ENCODE data around the gene TMEM184B. TPM values are rescaled to one million over a fixed set of nuclear protein-coding genes. Genes with fewer than 3 reads are reported as not detected.

TMEM184B gene
- total and polyA plus RNA-seq, 2 donors (not counting 1 experiment from before 2014, with no cell fraction given) = 9.9 to 24.7 TPM

GRCh38 chr22:38211556-38211955 lies 61.3 kb downstream of the TMEM184B start:
- CTCF ChIA-PET = interaction anchor here (0.7 kb wide), 1 partner anchor 140 kb away, joined by 3 read pairs; no protein-coding TSS in a partner anchor
- Histone ChIP-seq H3K79me2 (ENCODE audit: control insufficient read depth, insufficient read depth, low read length) (no peaks in the 10 kb centered on the region), H3K4me3 (ENCODE audit: control extremely low read depth in 1 of 5, extremely low read depth in 1 of 5, insufficient read depth in 1 of 5, low read depth in 2 of 5, low read length in 4 of 5) (no peak overlapping the region), H3K9ac (ENCODE audit: low read length) (no peak overlapping the region), H3K4me2 (replicated peaks; ENCODE audit: low read depth, low read length, poor library complexity, severe bottlenecking) (no peak overlapping the region), H2AFZ (ENCODE audit: insufficient read depth, low read depth, low read length, poor library complexity, severe bottlenecking) (no peak overlapping the region), H3K27ac (ENCODE audit: low read length in 2 of 2) (no peak overlapping the region), H3K4me1 (ENCODE audit: control insufficient read depth in 2 of 2, insufficient read depth in 2 of 2, low read length in 2 of 2) (peaks cover 5 to 18% of the 10 kb centered on the region in 2 donors), H4K20me1 (ENCODE audit: control insufficient read depth, insufficient read depth, low read length, poor library complexity, severe bottlenecking) (no peaks in the 10 kb centered on the region), H3K27me3 (replicated peaks in 1 of 4; ENCODE audit: control extremely low read depth in 1 of 4, control insufficient read depth in 3 of 4, insufficient read depth in 4 of 4, low read length in 3 of 4) (no peaks in the 10 kb centered on the region), H3K36me3 (replicated peaks in 1 of 2; ENCODE audit: control extremely low read depth in 1 of 2, control insufficient read depth in 1 of 2, extremely low read depth in 1 of 2, insufficient read depth in 2 of 2, low read length in 1 of 2) (no peaks in the 10 kb centered on the region), H3K9me3 (ENCODE audit: control extremely low read depth in 1 of 3, control insufficient read depth in 2 of 3, insufficient read depth in 1 of 3, low read length in 2 of 3) (peaks cover 0 to 11% (median 0%) of the 10 kb centered on the region in 3 donors)
- intact Hi-C loops (cut with micrococcal nuclease) = no loop called here
- TF ChIP-seq, protein P1, sequence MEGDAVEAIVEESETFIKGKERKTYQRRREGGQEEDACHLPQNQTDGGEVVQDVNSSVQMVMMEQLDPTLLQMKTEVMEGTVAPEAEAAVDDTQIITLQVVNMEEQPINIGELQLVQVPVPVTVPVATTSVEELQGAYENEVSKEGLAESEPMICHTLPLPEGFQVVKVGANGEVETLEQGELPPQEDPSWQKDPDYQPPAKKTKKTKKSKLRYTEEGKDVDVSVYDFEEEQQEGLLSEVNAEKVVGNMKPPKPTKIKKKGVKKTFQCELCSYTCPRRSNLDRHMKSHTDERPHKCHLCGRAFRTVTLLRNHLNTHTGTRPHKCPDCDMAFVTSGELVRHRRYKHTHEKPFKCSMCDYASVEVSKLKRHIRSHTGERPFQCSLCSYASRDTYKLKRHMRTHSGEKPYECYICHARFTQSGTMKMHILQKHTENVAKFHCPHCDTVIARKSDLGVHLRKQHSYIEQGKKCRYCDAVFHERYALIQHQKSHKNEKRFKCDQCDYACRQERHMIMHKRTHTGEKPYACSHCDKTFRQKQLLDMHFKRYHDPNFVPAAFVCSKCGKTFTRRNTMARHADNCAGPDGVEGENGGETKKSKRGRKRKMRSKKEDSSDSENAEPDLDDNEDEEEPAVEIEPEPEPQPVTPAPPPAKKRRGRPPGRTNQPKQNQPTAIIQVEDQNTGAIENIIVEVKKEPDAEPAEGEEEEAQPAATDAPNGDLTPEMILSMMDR (IDR thresholded peaks at IDR 0.05) = no peak
- no peak for TF ChIP-seq EZH2 (IDR thresholded peaks at IDR 0.05; ENCODE audit: borderline replicate concordance, insufficient read depth, low read depth, low read length, poor library complexity, severe bottlenecking)
- no peak overlapping the region for H3K27ac Mint-ChIP-seq
- POLR2A ChIA-PET = interaction anchor here (0.6 kb wide), 1 partner anchor 191 kb away, joined by 5 read pairs; no protein-coding TSS in a partner anchor
- H3K4me1 Mint-ChIP-seq = peaks cover 19% of the 10 kb centered on the region
- ATAC-seq (ENCODE audit: low read depth) (no peak), DNase-seq (no peak)
- H3K9me3 Mint-ChIP-seq (ENCODE audit: insufficient read depth) = no peaks in the 10 kb centered on the region
- H3K4me3 Mint-ChIP-seq = no peak overlapping the region
- no peaks in the 10 kb centered on the region for H3K27me3 Mint-ChIP-seq
- 93% methylated on average over 4 of the region's 7 CpGs for WGBS (ENCODE audit: insufficient coverage)

DNA sequence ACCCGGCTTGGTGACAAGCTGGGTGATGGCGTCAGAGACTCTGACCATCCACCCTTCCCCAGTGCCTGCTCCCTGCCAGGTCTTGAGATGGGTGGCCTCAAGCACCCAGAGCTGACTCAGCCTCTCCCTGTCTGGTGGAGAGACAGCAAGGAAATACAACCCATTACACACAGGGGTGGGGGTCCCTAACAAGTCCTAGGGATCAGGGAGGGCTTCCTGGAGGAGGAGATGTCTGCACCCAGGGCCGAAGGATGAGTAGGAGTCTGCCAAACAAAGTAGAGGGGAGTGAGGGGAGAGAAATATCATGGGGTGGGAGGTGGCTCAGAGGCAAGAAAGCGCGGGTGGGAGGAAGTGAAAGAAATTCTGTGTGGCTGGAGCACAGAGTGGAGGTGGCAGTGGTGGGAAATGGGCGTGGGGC lies 64.2 kb downstream of the TMEM184B start:
- H3K27ac ChIP-seq (ENCODE audit: low read length in 2 of 2) = no peak overlapping the region
- DNase-seq (no peak), ATAC-seq (ENCODE audit: low read depth) (no peak)
- H4K20me1 ChIP-seq (ENCODE audit: control insufficient read depth, insufficient read depth, low read length, poor library complexity, severe bottlenecking) = peaks cover 3% of the 10 kb centered on the region
- CTCF ChIA-PET = no interaction called here
- H3K4me3 Mint-ChIP-seq = no peak overlapping the region
- no peaks in the 10 kb centered on the region for H3K27me3 ChIP-seq (replicated peaks in 1 of 4; ENCODE audit: control extremely low read depth in 1 of 4, control insufficient read depth in 3 of 4, insufficient read depth in 4 of 4, low read length in 3 of 4)
- H3K9ac ChIP-seq (ENCODE audit: low read length) = no peak overlapping the region
- H3K4me2 ChIP-seq (replicated peaks; ENCODE audit: low read depth, low read length, poor library complexity, severe bottlenecking) = no peak overlapping the region
- H3K4me1 Mint-ChIP-seq = peaks cover 23% of the 10 kb centered on the region
- H3K36me3 ChIP-seq (replicated peaks in 1 of 2; ENCODE audit: control extremely low read depth in 1 of 2, control insufficient read depth in 1 of 2, extremely low read depth in 1 of 2, insufficient read depth in 2 of 2, low read length in 1 of 2) = no peaks in the 10 kb centered on the region
- H3K9me3 ChIP-seq (ENCODE audit: control extremely low read depth in 1 of 3, control insufficient read depth in 2 of 3, insufficient read depth in 1 of 3, low read length in 2 of 3) = peaks cover 0 to 5% (median 0%) of the 10 kb centered on the region in 3 donors
- H3K4me3 ChIP-seq (ENCODE audit: control extremely low read depth in 1 of 5, extremely low read depth in 1 of 5, insufficient read depth in 1 of 5, low read depth in 2 of 5, low read length in 4 of 5) = no peak overlapping the region
- no peaks in the 10 kb centered on the region for H3K9me3 Mint-ChIP-seq (ENCODE audit: insufficient read depth)
- intact Hi-C loops (cut with micrococcal nuclease) = no loop called here
- no peak overlapping the region for H3K27ac Mint-ChIP-seq
- WGBS (ENCODE audit: insufficient coverage) = 48% methylated on average over 5 of the region's 6 CpGs
- no peak for TF ChIP-seq EZH2 (IDR thresholded peaks at IDR 0.05; ENCODE audit: borderline replicate concordance, insufficient read depth, low read depth, low read length, poor library complexity, severe bottlenecking)
- TF ChIP-seq, protein P1 (IDR thresholded peaks at IDR 0.05) = no peak
- peaks cover 16 to 22% of the 10 kb centered on the region in 2 donors for H3K4me1 ChIP-seq (ENCODE audit: control insufficient read depth in 2 of 2, insufficient read depth in 2 of 2, low read length in 2 of 2)
- H3K27me3 Mint-ChIP-seq = no peaks in the 10 kb centered on the region
- POLR2A ChIA-PET = no interaction called here
- H3K79me2 ChIP-seq (ENCODE audit: control insufficient read depth, insufficient read depth, low read length) = no peaks in the 10 kb centered on the region
- no peak overlapping the region for H2AFZ ChIP-seq (ENCODE audit: insufficient read depth, low read depth, low read length, poor library complexity, severe bottlenecking)
